Transverse colon (tissue), 4 donors: ENCODE measurements around the gene SHISA9.

ENCODE experiments used
- EP300 ChIP-seq: sonication (generic); formaldehyde crosslinking; IDR thresholded peaks from one replicate; pipeline ENCODE4 v1.6.1; 2017; ENCODE audit warnings: antibody characterized with exemption, low read depth
- POLR2AphosphoS5 ChIP-seq, 3 donors: sonication (generic); formaldehyde crosslinking; IDR thresholded peaks; one replicate each; pipeline ENCODE4 v1.6.1; 2016; ENCODE audit warnings: antibody characterized with exemption in 3 of 3
- TF ChIP-seq, protein P1 (sequence below), 5 experiments: fragments of 200-600 bp in 3 of 5; fragments of 450-650 bp in 2 of 5; sonication (generic) in 3 of 5; IDR thresholded peaks; 1 replicate in 2 of 5; 2 replicates in 3 of 5; pipeline ENCODE4 v1.5.1; 2016 to 2017; ENCODE audit warnings: antibody characterized with exemption in 5 of 5, inconsistent platforms in 3 of 5, mild to moderate bottlenecking in 2 of 5, moderate library complexity in 1 of 5

DNA sequence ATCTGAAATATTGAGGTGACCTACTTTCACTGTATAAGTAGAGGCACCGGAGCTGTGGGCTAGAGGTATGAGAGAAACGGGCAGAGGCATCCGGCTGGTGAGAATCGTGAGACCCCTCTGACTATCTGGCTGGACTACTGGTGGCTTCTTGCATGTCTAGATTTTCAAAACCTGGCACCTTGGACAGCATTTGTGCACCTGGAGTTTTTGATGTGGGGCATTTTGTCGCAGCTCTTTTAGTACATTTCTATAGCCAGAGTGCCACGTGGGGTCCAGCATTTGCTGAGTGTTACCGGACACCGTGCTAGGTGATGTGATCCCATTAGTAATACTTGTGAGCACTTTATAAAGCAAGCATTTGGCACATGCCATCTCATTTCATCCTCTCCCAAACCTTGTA lies 32.6 kb upstream of the SHISA9 start:
- TF ChIP-seq POLR2AphosphoS5 (IDR thresholded peaks at IDR 0.05), result no peak
- TF ChIP-seq, protein P1, sequence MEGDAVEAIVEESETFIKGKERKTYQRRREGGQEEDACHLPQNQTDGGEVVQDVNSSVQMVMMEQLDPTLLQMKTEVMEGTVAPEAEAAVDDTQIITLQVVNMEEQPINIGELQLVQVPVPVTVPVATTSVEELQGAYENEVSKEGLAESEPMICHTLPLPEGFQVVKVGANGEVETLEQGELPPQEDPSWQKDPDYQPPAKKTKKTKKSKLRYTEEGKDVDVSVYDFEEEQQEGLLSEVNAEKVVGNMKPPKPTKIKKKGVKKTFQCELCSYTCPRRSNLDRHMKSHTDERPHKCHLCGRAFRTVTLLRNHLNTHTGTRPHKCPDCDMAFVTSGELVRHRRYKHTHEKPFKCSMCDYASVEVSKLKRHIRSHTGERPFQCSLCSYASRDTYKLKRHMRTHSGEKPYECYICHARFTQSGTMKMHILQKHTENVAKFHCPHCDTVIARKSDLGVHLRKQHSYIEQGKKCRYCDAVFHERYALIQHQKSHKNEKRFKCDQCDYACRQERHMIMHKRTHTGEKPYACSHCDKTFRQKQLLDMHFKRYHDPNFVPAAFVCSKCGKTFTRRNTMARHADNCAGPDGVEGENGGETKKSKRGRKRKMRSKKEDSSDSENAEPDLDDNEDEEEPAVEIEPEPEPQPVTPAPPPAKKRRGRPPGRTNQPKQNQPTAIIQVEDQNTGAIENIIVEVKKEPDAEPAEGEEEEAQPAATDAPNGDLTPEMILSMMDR (IDR thresholded peaks at IDR 0.05), result no peak
- no peak for TF ChIP-seq EP300
